Measurements from ENCODE around the gene HOXD4.

HOXD4 gene

DNA sequence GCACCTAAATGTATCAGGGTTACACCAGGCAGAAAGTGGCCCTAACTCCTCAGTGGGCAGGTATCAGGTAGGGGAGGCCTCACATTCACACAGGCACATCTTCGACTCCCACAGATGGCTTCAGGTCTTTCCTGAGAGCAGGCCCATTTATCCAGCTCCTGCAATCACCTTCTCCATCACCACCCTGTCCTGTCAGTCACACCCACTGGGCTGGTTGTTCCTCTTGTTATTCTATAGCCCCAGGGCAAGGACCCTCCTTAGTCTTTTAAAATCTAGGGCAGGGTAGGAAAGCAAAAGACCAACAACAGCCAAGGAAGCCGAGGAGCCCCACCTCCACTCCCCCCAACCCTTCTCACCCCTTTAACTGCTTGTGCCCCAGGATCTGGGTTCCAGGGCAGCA lies 9.1 kb upstream of the HOXD4 start:
- no peaks in the 10 kb centered on the region for H3K36me3 ChIP-seq (replicated peaks)
- H3K27me3 ChIP-seq (replicated peaks), result peaks cover 75% of the 10 kb centered on the region
- H3K27ac ChIP-seq, result no peak overlapping the region
- no peak overlapping the region for H3K4me3 ChIP-seq (ENCODE audit: low read depth, low read length)
- no peak for DNase-seq
- in situ Hi-C loops (cut with HindIII; ENCODE audit: low pct_ligation_motif_present, low sequenced_read_pairs), result loop anchor here (25.0 kb wide), 1 partner anchor 495 kb away; no protein-coding TSS in a partner anchor
- TF ChIP-seq, protein P1, sequence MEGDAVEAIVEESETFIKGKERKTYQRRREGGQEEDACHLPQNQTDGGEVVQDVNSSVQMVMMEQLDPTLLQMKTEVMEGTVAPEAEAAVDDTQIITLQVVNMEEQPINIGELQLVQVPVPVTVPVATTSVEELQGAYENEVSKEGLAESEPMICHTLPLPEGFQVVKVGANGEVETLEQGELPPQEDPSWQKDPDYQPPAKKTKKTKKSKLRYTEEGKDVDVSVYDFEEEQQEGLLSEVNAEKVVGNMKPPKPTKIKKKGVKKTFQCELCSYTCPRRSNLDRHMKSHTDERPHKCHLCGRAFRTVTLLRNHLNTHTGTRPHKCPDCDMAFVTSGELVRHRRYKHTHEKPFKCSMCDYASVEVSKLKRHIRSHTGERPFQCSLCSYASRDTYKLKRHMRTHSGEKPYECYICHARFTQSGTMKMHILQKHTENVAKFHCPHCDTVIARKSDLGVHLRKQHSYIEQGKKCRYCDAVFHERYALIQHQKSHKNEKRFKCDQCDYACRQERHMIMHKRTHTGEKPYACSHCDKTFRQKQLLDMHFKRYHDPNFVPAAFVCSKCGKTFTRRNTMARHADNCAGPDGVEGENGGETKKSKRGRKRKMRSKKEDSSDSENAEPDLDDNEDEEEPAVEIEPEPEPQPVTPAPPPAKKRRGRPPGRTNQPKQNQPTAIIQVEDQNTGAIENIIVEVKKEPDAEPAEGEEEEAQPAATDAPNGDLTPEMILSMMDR (IDR thresholded peaks at IDR 0.05; ENCODE audit: low read depth, low read length, missing control alignments), result no peak

DNA sequence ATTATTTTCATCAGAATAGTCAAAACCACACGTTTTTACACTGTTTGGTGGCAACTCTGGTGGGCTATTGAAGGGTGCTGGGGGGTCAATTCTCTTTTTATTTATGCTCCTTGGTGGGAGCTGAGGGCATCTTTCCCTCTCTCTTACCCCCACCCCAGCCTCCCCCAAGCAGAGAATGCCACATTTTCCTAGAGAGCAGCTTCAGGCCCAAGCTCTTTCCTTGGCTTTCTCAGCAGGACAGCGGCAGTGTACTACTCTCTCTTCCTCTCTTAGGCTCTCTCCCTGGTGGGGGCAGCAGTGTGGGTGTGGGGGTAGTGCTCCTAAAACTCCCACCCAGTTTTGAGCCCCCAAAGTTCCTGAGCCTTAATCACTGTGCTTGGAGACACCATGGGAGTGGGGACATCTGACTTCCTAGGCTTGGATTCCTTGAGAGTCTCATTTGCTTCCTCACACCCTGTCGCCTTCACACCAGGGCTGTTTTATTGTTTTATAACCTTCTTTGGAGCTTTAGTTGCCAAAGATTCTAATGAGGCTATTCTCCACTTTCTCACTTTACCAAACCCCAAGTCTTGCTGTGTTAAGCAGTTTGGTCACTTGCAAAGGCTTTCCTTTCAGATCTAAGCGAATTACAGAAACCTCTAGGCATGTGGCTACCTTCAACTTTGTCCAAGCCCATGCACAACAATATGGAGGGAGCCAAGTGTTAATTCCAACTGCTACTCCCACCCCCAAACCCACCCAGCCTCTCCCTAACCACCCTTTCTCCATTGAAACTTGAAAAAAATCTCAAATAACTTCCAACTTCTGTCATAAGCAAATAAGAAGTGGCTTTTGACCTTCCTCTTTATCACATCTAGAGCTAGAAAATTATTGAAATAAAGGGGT lies 6.0 kb upstream of the HOXD4 start:
- TF ChIP-seq, protein P1 (IDR thresholded peaks at IDR 0.05; ENCODE audit: low read depth, low read length, missing control alignments), result no peak
- Histone ChIP-seq H3K4me3 (ENCODE audit: low read depth, low read length) (no peak overlapping the region), H3K27me3 (replicated peaks) (peaks cover 74% of the 10 kb centered on the region), H3K27ac (no peak overlapping the region), H3K36me3 (replicated peaks) (no peaks in the 10 kb centered on the region)
- DNase-seq, result no peak
- in situ Hi-C loops (cut with HindIII; ENCODE audit: low pct_ligation_motif_present, low sequenced_read_pairs), result loop anchor here (25.0 kb wide), 1 partner anchor 492 kb away; no protein-coding TSS in a partner anchor

DNA sequence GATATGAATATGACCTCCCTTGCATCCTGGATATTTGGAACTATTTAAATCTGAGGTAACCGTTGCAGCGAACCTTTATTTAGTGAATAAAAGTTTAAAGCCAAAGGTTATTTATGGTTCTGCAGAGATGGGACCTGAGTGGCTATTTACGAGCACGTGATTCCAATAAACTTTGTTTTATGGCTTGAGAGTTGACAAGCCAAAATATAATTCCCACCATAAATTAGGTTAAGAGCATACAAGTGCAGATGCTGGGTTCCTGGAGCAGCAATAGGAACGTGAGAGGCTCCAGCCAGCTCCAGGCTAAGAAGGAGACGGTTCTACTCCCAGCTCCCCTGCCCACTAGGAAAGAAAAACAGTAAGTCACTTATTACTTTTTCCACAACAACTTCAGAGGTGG lies 5.2 kb upstream of the HOXD4 start:
- TF ChIP-seq, protein P1 (IDR thresholded peaks at IDR 0.05; ENCODE audit: low read depth, low read length, missing control alignments), result no peak
- no peak for DNase-seq
- in situ Hi-C loops (cut with HindIII; ENCODE audit: low pct_ligation_motif_present, low sequenced_read_pairs), result loop anchor here (25.0 kb wide), 1 partner anchor 491 kb away; no protein-coding TSS in a partner anchor
- Histone ChIP-seq H3K4me3 (ENCODE audit: low read depth, low read length) (no peak overlapping the region), H3K27ac (no peak overlapping the region), H3K36me3 (replicated peaks) (no peaks in the 10 kb centered on the region), H3K27me3 (replicated peaks) (peaks cover 74% of the 10 kb centered on the region)

DNA sequence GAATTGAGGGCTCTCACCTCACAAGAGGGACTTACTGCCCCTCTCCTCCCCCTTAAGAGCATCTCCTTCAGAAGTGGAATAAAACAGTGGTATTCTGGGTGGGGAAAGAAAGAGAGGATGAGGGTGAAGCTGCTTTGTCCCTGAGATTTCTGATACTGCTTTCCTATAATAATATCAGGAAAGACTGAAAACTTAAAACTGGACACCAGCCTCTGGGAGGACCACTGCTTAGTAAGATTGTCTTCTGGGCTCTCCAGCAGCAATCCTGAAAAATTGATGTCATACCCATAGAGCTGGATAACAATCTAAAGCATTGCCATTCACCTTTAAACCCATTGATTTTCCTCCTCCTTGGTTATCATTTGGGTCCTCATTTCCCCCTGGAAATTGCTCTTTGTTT lies 4.7 kb upstream of the HOXD4 start:
- Histone ChIP-seq H3K27ac (no peak overlapping the region), H3K27me3 (replicated peaks) (peaks cover 74% of the 10 kb centered on the region), H3K4me3 (ENCODE audit: low read depth, low read length) (no peak overlapping the region), H3K36me3 (replicated peaks) (no peaks in the 10 kb centered on the region)
- in situ Hi-C loops (cut with HindIII; ENCODE audit: low pct_ligation_motif_present, low sequenced_read_pairs), result loop anchor here (25.0 kb wide), 1 partner anchor 491 kb away; no protein-coding TSS in a partner anchor
- TF ChIP-seq, protein P1 (IDR thresholded peaks at IDR 0.05; ENCODE audit: low read depth, low read length, missing control alignments), result no peak
- no peak for DNase-seq

DNA sequence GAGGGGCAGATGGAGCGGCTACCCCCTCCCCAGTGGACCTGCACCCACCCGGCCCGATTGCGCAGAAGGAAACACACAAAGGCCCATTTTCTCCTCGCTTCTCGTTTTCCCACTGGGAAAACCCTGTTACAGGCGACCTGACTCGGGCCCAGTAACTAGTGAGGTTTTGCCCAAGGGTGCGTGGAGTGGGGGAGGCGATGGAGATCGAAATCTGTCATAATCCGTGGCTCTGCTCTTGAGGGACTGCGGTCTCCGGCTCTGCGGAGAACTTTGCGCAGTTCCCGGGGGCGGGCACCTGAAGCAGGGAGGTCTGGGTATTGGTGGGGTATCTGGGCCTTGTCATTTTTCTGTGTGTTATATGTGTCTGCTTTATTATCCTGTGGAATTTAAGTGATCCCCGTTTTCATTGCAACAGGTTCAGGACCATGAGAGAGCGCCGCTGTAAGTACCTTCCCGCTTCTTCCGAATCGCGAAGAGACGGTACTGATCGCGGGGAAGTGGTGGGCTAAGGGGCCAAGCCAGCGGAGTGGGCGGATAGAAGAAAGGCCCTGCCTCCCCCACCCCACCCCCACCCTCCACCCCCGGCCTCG lies 4.0 kb upstream of the HOXD4 start:
- Histone ChIP-seq H3K36me3 (replicated peaks) (no peaks in the 10 kb centered on the region), H3K27ac (no peak overlapping the region), H3K27me3 (replicated peaks) (peaks cover 77% of the 10 kb centered on the region), H3K4me3 (ENCODE audit: low read depth, low read length) (no peak overlapping the region)
- DNase-seq, result no peak
- in situ Hi-C loops (cut with HindIII; ENCODE audit: low pct_ligation_motif_present, low sequenced_read_pairs), result loop anchor here (25.0 kb wide), 1 partner anchor 490 kb away; no protein-coding TSS in a partner anchor
- TF ChIP-seq, protein P1 (IDR thresholded peaks at IDR 0.05; ENCODE audit: low read depth, low read length, missing control alignments), result no peak
